ENCODE data around the gene GRID1.

GRCh38 chr10:86091216-86091615 is 275.4 kb downstream of the GRID1 start:
- no peak for TF ChIP-seq POLR2A (IDR thresholded peaks at IDR 0.05)
- no peak for TF ChIP-seq CTCF (IDR thresholded peaks at IDR 0.05)
- no peak for TF ChIP-seq POLR2AphosphoS5 (IDR thresholded peaks at IDR 0.05; ENCODE audit: insufficient read depth in 1 of 2, low read depth in 1 of 2)
